Activated CD8-positive, alpha-beta T cell treated with anti-CD3 and anti-CD28 coated beads for 36 hours (primary cell): ENCODE results near the gene PADI6. TPM values are rescaled to one million over a fixed set of nuclear protein-coding genes. Genes with fewer than 3 reads are reported as not detected.

Source experiments
- ATAC-seq: fragments of 200-7000 bp; cut with Tn5 transposase; one replicate; pipeline ENCODE4 v1.10.0; 2021; ENCODE audit warnings: mild to moderate bottlenecking, moderate library complexity
- CTCF ChIA-PET: fragments of 350-600 bp; sonication (Branson Sonifier 250); formaldehyde crosslinking; loops from one replicate; lab custom pipeline; 2021; ENCODE audit warnings: antibody characterized with exemption; lab: Charles Lee
- POLR2A ChIA-PET: fragments of 350-600 bp; sonication (Branson Sonifier 250); formaldehyde crosslinking; loops from one replicate; lab custom pipeline; 2021; ENCODE audit warnings: antibody characterized with exemption; lab: Charles Lee
- DNase-seq: peaks from one replicate; pipeline ENCODE4 v3.0.0-alpha.2; 2020
- H3K27ac Mint-ChIP-seq: one replicate; pipeline ENCODE4 v1.8.0; 2021; ENCODE audit warnings: mild to moderate bottlenecking, mixed read lengths
- H3K27me3 Mint-ChIP-seq: one replicate; pipeline ENCODE4 v1.8.0; 2021; ENCODE audit warnings: mixed read lengths
- H3K36me3 Mint-ChIP-seq: one replicate; pipeline ENCODE4 v1.8.0; 2021; ENCODE audit warnings: low read depth, mixed read lengths
- H3K4me1 Mint-ChIP-seq: one replicate; pipeline ENCODE4 v1.8.0; 2021; ENCODE audit warnings: low read depth, mixed read lengths
- H3K4me3 Mint-ChIP-seq: one replicate; pipeline ENCODE4 v1.8.0; 2021; ENCODE audit warnings: mild to moderate bottlenecking, moderate library complexity, mixed read lengths
- H3K9me3 Mint-ChIP-seq: one replicate; pipeline ENCODE4 v1.8.0; 2021; ENCODE audit warnings: mixed read lengths
- CTCF ChIP-seq: fragments of 200-600 bp; IDR thresholded peaks from one replicate; pipeline ENCODE4 v1.8.0; 2022; ENCODE audit warnings: antibody characterized with exemption, mild to moderate bottlenecking
- intact Hi-C: fragments of 100-400 bp; cut with micrococcal nuclease; formaldehyde crosslinking; loops from one replicate; pipeline ENCODE4 v1.10.0; 2022
- total RNA-seq, 2 experiments: library from RNA; stranded (reverse); gene quantifications; one replicate each; pipeline ENCODE4 v1.2.3, GENCODE V29; 2021

PADI6 gene
- total RNA-seq, 2 experiments from 2014 or later: not detected

DNA sequence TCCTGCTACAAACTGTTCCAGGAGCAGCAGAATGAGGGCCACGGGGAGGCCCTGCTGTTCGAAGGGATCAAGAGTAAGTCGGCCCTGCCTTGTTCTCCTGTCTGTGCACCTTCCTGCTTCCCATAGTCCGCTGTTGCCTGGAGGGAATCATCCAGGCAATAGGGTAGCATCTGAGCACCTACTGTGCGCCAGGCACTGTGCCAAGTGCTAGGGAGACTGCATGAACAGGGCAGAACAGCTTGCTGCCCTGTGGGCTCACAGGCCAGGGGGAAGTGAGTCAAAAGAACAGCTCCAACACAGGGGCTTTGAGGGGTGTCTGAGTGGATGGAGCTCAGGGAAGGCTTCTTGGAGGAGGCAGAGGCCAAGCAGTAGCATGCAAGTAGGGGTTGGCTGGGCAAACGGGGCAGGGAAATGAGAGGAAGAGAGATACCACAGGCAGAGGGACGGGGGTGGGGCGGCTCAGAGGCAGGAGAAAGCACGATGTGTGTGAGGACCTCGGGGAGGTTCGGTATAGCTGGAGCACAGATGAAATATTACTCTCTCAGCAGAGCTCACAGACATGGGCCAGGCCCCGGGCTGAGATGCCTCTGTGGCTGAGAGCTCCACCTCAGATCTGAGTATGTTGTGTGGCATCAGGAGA, 15.5 kb upstream of the PADI6 start:
- Mint-ChIP-seq H3K27me3 (no peaks in the 10 kb centered on the region), H3K4me1 (peaks cover 12% of the 10 kb centered on the region), H3K36me3 (no peaks in the 10 kb centered on the region), H3K9me3 (no peaks in the 10 kb centered on the region), H3K4me3 (peak overlapping the region; percentile 48), H3K27ac (peak overlapping the region; percentile 77)
- DNase-seq (peak; percentile 33), ATAC-seq (peak; percentile 50)
- TF ChIP-seq CTCF: no peak
- CTCF ChIA-PET: interaction anchor here (1.0 to 1.2 kb wide), 2 partner anchors 11 to 20 kb away, joined by 3 to 6 read pairs; no protein-coding TSS in a partner anchor
- intact Hi-C loops: no loop called here
- POLR2A ChIA-PET: interaction anchor here (0.5 kb wide), 1 partner anchor 54 kb away, joined by 3 read pairs; no protein-coding TSS in a partner anchor

- H3K36me3 Mint-ChIP-seq: no peaks in the 10 kb centered on the region
- ATAC-seq: no peak
- no peak overlapping the region for H3K27ac Mint-ChIP-seq
- no peak for DNase-seq
- ChIA-PET POLR2A (no interaction called here), CTCF (no interaction called here)
- intact Hi-C loops: no loop called here
- TF ChIP-seq CTCF: no peak
- no peaks in the 10 kb centered on the region for H3K27me3 Mint-ChIP-seq
- no peak overlapping the region for H3K4me3 Mint-ChIP-seq
- peaks cover 12% of the 10 kb centered on the region for H3K4me1 Mint-ChIP-seq
- no peaks in the 10 kb centered on the region for H3K9me3 Mint-ChIP-seq
These were observed 13.4 kb upstream of the PADI6 start for GRCh38 chr1:17358557-17358956.

DNA sequence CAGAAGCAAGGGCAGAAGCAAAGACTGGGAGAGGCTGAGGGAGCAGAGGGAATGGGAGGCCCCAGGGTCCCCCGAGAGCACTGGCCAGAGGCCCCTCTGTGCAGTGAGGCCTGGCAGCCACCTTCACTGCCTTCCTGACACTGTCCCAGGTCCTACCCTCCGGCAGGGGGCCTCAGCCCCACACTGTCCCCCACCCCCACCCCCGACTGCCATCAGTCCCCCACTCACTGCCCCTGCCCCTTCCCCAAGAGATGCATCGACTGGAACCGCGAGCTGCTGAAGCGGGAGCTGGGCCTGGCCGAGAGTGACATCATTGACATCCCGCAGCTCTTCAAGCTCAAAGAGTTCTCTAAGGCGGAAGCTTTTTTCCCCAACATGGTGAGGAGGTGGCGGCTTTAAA, 13.0 kb upstream of the PADI6 start:
- TF ChIP-seq CTCF: no peak
- ChIA-PET CTCF (no interaction called here), POLR2A (no interaction called here)
- H3K9me3 Mint-ChIP-seq: no peaks in the 10 kb centered on the region
- ATAC-seq (no peak), DNase-seq (no peak)
- H3K27ac Mint-ChIP-seq: no peak overlapping the region
- no peak overlapping the region for H3K4me3 Mint-ChIP-seq
- peaks cover 12% of the 10 kb centered on the region for H3K4me1 Mint-ChIP-seq
- H3K36me3 Mint-ChIP-seq: no peaks in the 10 kb centered on the region
- no peaks in the 10 kb centered on the region for H3K27me3 Mint-ChIP-seq
- intact Hi-C loops: no loop called here

DNA sequence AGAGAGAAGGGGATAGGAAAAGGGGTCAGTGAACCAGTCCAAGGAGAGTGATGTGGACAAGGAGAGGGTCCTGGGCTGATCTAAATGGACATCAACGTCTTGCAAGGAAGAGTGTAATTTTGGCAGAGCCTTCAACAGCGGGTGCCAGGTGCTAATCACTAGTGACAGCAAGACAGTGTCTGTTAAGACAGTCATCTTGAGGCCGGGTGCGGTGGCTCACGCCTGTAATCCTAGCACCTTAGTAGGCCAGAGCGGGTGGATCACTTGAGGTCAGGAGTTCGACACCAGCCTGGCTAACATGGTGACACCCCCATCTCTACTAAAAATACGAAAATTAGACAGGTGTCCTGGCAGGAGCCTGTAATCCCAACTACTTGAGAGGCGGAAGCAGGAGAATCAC, 12.2 kb upstream of the PADI6 start:
- ATAC-seq (no peak), DNase-seq (no peak)
- H3K9me3 Mint-ChIP-seq: no peaks in the 10 kb centered on the region
- intact Hi-C loops: no loop called here
- H3K27ac Mint-ChIP-seq: no peak overlapping the region
- no peaks in the 10 kb centered on the region for H3K27me3 Mint-ChIP-seq
- peaks cover 12% of the 10 kb centered on the region for H3K4me1 Mint-ChIP-seq
- H3K4me3 Mint-ChIP-seq: no peak overlapping the region
- TF ChIP-seq CTCF: no peak
- H3K36me3 Mint-ChIP-seq: no peaks in the 10 kb centered on the region
- CTCF ChIA-PET: no interaction called here
- POLR2A ChIA-PET: no interaction called here

- Mint-ChIP-seq H3K27ac (no peak overlapping the region), H3K36me3 (no peaks in the 10 kb centered on the region), H3K9me3 (no peaks in the 10 kb centered on the region), H3K4me1 (peaks cover 12% of the 10 kb centered on the region), H3K27me3 (peaks cover 3% of the 10 kb centered on the region), H3K4me3 (no peak overlapping the region)
- CTCF ChIA-PET: no interaction called here
- no peak for ATAC-seq
- POLR2A ChIA-PET: no interaction called here
- intact Hi-C loops: no loop called here
- no peak for DNase-seq
- TF ChIP-seq CTCF: no peak
These were observed 11.6 kb upstream of the PADI6 start for GRCh38 chr1:17360272-17360956.
